ENCODE data around the gene NPAS3.

Gene NPAS3

DNA sequence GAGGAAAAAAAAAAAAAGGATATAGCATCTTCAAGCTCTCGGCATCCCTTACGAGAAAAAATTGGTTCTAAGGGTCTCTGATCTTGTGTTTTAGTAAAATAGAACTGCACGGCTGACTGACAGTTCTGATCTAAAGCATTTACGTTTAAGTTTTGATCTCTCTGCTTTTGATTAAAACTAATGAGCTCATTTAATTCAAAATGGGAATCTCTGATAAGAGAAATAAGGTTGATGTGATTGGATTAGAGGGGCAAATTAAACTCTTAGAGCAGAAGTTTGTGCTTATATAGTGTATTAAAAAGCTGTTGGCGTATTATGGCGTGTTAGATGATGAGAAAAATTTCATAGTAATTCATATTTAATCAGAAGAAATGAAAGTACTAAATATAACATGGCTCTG, 794.6 kb downstream of the NPAS3 start:
- no peak for DNase-seq

- no peak for DNase-seq
Observed at GRCh38 chr14:33733721-33734120, 795.0 kb downstream of the NPAS3 start.

- DNase-seq: no peak
Observed at GRCh38 chr14:33734387-33734786, 795.7 kb downstream of the NPAS3 start.

GRCh38 chr14:33736299-33736825, 797.7 kb downstream of the NPAS3 start:
- no peak for DNase-seq

GRCh38 chr14:33736979-33737378, 798.3 kb downstream of the NPAS3 start:
- no peak for DNase-seq

- DNase-seq: no peak
Observed at GRCh38 chr14:33737446-33737845, 798.8 kb downstream of the NPAS3 start.

- no peak for DNase-seq
Observed at GRCh38 chr14:33738029-33738428, 799.4 kb downstream of the NPAS3 start.

DNA sequence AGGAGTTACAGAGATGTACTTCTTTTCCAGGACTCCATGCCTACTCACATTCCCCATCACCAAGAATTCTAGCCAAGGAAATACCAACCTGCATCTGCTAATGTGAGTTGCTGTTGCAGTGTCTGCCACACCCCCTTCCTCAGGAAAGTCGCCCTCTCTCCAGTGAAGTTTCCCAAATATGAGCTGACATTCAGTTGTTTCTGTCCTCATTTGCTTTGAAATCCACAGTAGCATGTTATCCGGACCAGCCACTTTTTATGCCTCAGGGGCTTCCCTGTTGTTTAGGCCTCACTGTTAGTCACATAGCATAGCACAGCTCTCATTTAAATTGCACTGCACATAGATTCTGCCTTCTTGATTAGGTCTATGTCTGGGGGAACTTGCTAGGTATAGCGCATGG, 799.8 kb downstream of the NPAS3 start:
- no peak for DNase-seq

DNA sequence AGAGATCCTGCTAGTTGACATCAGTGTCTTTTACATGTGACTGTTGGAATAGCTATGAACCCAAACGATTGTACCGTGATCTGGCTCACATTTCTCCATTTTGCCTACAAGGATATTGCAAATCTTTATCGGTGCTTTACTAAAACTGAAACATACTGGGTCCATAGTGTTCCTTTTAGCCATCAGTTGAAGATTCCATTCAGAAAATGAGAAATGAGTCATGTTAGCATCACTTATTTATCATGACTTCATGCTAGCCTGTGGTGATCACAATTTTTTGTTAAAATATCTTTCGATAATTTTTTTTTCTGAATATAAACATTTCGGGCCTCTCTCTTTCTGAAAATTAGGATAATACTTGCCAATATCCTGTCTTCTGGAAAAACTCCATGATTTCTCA, 801.9 kb downstream of the NPAS3 start:
- DNase-seq: no peak

DNA sequence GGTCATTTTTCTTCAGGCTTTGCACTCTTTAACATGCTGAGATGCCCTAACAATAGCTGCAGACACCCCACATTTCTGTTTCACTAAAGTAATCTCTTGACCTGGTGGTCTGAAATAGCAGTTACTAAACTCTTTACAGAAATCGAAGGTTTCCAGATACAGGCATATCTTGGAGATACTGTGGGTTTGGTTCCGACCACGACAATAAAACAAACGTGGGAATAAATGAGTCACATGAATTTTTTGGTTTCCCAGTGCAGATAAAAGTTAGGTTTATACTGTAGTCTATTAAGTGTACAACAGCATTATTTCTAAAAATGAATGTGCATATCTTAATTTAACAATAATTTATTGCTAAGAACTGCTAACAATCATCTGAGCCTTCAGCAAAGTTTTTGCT, 803.5 kb downstream of the NPAS3 start:
- no peak for DNase-seq

- no peak for DNase-seq
Observed at GRCh38 chr14:33745163-33745562, 806.5 kb downstream of the NPAS3 start.

DNA sequence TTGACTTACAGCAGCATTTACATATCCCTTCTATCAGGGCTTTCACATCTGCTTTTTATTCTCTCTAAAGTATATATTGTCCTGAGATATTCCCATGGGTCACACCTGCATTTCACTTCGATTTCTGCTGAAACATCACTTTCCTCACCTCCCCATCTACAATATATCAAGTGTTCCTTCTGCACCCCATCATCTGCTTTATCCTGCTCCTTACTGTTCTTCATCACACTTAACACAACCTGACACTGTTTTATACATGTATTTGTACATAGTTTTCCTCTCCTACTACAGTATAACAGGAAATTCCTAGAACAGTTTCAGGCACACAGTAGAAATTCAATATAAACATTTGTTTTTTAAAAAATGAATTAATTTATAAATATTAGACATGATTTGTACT, 809.1 kb downstream of the NPAS3 start:
- DNase-seq: no peak

DNA sequence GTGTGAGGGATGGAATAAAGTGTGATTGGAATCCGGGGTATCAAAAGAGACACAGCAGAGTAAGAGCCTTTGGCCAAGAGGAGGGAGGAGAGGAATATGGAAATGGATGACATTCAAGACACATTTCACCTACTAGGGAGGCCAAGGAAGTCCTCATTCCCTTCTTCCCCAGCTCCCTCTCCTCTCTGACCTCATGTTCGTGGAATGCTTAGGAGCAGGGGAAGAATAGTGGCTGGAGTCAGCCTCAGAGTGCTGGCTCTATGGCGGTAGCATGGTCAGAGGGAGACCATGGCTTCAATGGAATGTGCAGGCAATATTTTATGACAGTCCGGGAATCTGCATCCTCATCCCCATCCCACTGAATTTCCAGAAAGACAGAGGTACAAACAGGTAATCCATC, 815.6 kb downstream of the NPAS3 start:
- no peak for DNase-seq

DNA sequence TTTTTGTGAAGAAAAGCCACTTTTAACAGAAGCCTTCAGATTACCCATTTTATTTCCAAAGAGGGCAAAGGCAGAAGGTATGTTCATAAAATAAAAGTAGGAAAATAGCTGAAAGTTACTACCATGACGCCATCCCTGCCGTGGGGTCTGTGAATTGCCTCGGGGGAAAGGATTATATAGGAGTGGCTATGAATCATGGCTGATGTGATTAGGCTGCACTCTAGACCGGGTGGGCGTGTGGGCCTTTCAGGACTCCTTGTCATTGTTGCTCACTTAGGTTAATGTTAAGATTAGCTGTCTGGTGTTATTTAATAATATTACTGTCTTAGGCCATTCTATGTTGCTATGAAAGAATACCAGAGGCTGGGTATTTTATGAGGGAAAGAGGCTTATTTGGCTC, 816.7 kb downstream of the NPAS3 start:
- DNase-seq: no peak

DNA sequence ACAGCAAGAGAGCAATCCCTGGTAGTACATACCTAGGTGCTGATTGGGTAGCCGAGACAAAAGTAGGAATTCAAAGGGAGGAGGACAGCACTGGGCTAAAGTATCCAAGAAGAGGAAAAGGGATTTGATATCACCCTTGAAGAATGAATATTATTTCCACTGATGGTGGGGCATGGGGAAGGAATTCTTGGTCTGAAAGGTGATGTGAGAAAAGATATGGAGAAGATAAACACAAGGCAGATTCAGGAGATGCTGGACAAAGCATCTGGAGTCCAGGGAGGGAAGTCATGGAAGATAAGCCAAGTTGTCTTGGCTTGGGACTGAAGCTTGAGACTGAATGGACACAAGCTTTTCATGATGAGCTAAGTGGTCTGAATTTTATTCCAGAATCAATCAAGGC, 818.2 kb downstream of the NPAS3 start:
- no peak for DNase-seq

DNA sequence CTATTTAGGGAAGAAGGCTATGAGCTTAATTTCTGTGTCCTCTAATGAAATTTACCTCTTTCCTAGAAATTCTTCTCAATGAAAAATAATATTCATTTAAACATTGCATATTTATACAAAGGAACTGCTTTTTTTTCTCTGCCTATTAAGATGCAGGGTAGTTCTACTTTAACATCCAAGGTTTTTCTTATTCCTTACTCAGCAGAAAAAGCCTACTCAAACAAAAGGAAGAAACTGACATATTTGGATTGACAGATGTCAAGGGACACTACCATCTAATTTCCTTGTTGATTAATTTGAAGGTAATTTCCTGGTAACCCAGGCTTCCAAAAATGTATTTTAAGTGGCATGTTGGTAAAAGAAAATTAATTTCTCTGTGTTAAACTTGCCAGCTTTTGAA, 819.9 kb downstream of the NPAS3 start:
- no peak for DNase-seq

DNA sequence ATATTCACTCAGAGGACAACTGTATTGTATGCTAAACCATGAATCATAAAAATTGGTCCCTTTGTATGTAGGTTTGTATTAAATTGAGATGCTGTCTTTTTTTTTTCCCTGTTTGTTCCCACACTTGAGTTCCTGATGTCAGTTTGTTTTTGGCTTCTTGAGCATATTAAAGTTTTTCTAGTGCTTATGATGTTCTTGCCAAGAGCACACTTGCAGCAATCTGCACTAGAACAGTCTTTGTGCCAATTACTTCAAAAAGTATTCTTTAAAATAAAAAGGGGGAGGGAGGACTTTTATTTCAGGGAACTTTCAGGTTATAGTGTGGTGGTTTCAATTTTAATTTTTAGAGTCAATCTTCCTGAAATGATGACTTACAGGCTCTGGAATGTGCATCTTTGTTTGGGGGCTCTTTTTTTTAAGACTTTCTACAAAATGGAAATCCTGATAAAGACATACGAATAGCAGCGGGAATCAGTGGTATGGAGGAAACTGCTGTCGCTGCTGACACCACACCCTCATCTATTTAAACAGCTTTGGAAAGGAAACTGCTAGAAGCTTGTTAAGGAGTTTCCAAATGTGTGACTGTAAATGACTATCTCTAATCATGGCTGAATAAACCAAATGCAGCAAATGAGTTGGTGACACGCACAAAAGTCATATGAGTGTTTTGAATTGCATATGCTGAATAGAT, 823.6 kb downstream of the NPAS3 start:
- DNase-seq: no peak

- no peak for DNase-seq
Observed at GRCh38 chr14:33764876-33765650, 826.4 kb downstream of the NPAS3 start.

DNA sequence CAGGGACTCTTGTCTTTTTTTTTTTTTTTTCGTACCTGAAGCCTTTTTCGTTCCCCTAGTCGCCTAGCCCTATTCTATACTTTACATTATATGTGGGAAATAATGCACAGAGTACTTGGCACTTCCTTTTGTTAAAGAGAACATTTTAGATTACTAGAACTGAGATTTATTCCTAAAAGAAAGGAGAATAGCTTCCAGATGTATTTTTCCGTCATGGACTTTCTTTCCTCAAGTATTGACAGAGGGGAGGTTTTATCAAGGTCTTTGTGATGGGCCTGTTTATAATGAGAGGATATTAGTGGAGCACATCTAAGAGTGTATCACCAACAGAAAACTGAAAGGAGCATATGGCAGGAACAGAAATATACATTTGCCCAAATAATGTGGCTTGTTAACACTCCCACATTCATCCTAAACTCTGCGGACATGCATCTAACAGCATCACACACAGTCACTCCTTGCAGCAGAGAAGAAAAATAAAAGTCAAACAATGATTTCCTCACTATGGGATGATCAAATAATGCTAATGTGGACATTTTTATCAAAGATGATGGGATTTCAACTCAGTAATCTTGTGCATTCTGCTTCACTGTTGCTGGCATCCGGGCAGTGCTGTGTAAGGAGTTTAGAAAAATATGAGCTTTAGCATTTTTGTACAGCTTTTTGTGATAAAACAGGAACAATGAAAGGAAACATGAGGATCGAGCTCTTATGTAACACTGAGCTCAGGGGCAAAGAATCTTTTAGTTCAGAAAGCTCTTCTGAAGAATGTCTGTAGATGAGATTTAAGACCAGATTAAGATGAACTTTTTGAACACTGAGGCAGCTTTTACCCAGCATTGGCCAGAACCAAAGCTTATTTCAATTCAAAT, 829.1 kb downstream of the NPAS3 start:
- DNase-seq: no peak

DNA sequence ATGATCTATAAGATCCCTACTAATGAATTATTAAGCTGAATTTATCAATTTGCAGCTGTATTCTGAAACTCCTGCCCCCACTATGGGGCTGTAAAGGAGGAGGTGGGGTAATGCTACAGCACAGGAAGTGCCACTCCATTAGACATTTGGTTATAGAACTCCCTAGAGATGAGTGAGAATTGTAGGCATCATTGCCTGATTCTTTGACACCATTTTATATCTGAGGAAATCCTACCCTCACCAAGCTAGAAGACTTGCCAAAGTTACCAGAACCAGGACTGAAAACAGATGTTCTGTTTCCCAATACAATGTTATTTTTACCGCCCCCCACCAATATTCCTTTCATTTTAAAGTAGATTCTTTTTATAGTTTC, 829.8 kb downstream of the NPAS3 start:
- DNase-seq: no peak

DNA sequence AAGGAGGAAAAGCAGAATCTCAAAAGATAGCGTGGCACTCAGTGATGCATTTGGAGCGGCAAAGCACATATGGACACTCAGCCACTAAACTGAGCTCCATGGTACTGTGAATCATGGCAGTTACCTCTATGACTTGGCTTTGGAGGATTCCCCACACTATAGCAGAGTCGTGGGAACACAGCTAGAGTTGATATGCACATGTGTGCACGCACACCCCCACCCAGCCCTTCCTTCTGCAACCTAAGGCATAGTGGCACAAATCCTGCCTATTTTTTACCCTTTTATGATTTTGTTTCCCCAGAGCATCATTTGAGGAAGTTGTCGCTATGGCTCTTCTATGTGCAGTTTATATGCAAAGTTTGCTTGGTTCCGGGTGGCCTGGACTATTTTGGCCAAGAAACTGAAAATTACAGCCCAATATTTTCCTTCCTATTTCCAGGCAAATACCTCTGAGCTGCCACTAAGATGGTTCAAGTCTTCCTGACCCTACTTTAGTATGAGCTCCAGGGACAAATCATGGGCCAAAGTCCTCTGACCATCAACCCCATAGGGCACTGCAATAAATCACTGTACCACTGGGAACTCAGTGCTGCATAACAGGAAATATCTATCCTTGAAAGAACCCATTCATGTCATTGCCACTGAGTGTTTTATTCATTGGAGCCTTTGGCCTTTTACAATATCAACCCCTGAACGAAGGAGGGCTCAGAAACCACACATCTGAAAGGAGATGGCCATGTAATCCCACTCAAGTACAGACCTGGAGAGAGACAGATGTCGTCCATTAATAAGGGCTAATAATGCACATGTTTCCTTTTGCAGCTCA, 834.7 kb downstream of the NPAS3 start:
- no peak for DNase-seq

DNA sequence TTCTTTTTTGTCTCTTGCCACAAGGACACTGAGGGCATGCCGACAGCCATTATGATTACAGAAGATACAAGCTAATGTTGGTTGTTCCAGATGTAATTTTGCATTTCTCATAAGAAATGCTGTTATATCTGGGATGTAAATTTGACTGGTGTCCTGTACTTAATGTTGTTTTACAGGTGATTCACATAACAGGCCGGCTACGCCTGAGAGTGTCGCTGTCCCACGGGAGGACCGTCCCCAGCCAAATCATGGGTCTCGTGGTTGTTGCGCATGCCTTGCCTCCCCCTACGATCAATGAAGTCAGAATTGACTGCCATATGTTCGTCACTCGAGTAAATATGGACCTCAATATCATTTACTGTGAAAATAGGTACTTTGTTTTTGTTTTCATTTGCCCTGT, 835.5 kb downstream of the NPAS3 start:
- no peak for DNase-seq

Measured in stimulated activated CD4-positive, alpha-beta T cell treated with anti-CD3 and anti-CD28 coated beads, Interleukin-4, amount 100 ng/mL, for 4 hours (primary cell).